T47D (cell line): Measurements from ENCODE around the gene TMEM135.
"Not testable (repeated sequence)": the region's sequence is repeated elsewhere in the genome, so short reads cannot be mapped to it uniquely, and the experiment has no call there.

Experiments used
- DNase-seq, 2 experiments: peaks; one replicate each; pipeline versions ENCODE4 v3.0.0 to v3.0.0-alpha.2; 2011 to 2012; ENCODE audit warnings: low read depth in 1 of 2, low spot score in 1 of 2
- JUND ChIP-seq: IDR thresholded peaks from 2 replicates; pipeline ENCODE4 v1.6.1; 2012; ENCODE audit warnings: low read depth
- in situ Hi-C: cut with HindIII; loops from 2 replicates; pipeline ENCODE4 v1.10.0; 2016; ENCODE audit warnings: low sequenced_read_pairs, low pct_unique_long_range_greater_than_20kb

TMEM135 gene

DNA sequence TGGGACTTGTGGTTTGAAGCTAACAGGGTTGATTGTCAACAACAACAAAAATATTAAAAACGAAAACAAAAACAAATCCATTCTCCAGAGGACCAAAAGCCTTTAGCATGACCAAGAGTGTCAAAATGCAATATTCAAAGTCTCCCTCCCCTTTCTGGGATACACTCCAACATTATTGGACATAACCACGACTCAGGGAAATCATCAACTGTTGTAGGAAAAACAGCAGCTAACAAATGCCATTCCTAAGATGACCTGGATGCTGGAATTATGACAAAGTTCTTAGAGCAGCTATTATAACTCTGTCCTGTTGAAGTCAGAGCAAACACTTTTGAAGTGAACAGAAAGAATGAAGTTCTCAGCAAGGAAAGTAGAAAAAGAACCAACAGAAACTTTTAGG is 143.0 kb downstream of the TMEM135 start:
- in situ Hi-C loops: no loop called here
- TF ChIP-seq JUND: no peak

DNA sequence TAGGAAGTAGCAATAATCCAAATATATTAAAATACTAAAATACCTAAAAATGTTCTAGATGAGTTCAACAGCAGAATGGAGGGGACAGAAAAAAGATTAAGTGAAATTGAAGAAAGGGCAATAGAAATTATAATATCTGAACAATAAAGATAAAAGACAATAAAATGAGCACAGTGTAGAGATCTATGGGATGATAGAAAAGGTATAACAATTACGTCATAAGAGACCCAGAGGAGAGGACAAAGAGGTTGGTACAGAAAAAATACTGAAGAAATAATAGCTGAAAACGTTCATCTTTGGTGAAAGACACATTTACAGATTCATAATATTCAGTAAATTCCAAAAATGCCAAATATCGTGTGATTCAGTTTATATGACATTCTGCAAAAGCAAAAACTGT is 143.4 kb downstream of the TMEM135 start:
- TF ChIP-seq JUND: no peak
- in situ Hi-C loops: no loop called here
- no peak for DNase-seq

More for the DNA sequence above, 143.0 kb downstream of the TMEM135 start:
- no peak for DNase-seq

DNA sequence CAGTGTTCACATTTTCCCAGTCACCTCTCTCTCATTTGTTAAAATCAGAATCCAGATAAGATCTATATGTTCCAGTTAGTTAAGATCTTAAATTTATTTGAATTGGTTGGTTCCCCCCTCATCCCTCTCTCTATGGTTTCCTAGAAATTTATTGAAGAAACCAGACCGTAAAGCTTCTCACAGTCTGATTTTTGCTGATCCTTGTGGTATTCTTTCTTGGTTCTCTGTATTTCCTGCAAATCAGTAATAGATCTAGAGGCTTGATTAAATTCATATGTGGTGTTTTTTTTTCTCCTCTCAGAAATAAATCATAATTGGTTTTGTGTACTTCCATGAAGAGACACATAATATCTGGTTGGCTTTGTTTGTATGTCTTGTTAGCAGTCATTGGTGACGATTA is 147.5 kb downstream of the TMEM135 start:
- DNase-seq: no peak
- no peak for TF ChIP-seq JUND
- in situ Hi-C loops: no loop called here

DNA sequence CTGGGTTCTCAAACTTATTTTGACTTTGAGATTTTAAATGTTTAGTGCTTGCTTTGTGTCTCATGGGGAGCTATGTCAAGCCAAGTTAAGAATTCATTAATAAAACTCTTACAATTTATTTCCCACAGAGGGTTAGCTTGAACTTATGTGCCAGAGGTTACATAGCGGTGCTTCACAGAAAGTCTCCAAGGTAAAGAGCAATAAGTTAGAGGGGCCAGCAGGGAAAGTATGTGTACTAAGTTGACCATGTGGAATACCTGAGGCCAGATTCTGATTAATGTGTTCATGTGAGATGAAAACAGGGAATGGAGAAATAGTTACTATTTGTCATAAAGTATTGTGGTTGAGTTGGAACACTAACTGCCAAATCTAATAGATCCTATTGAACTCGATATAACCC is 149.3 kb downstream of the TMEM135 start:
- TF ChIP-seq JUND: no peak
- no peak for DNase-seq
- in situ Hi-C loops: no loop called here

DNA sequence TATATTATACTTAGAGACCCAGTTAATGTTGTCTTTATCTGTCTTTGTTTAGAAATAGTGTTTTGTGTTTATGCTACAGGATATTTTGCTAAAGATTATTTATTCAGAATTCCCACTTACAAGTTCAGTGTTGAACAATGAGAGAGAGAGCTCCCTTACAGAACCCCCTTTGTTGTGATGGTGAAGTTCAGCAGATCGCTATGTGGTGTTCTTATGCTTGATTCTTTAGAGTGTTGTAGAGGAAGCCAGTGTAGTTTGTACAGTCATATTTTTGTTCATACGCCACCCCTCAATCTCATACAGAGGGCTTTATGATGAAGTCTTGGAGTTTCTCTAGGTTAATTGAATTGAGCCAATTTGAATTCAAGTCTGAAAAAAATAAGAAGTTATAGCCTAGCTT is 150.2 kb downstream of the TMEM135 start:
- TF ChIP-seq JUND: no peak
- in situ Hi-C loops: no loop called here
- DNase-seq: no peak

DNA sequence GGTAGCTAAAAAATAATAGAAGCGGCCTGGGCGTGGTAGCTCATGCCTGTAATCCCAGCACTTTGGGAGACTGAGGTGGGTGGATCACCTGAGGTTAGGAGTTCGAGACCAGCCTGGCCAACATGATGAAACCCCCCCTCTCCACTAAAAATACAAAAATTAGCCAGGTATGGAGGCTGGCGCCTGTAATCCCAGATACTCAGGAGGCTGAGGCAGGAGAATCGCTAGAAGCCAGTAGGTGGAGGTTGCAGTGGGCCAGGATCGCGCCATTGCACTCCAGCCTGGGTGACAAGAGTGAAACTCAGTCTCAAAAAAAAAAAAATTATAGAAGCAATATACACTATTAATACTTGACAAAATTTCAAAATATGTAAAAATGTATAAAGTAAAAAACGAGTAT is 150.7 kb downstream of the TMEM135 start:
- in situ Hi-C loops, DNase-seq: not testable (repeated sequence)

DNA sequence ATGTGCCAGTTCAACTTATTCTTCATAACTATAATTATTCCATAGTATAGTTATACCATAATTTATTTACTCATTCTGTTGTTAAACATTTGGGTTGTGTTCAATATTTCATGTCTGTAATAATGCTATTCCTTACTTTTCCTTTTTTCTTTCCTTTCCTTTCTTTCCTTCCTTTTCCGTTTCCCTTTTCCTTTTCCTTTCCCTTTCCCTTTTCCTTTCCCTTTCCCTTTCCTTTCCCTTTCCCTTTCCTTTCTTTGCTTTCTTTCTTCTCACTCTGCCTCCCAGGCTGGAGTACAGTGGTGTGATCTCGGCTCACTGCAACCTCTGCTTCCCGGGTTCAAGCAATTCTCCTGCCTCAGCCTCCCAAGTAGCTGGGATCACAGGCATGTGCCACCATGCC is 151.2 kb downstream of the TMEM135 start:
- in situ Hi-C loops, DNase-seq: not testable (repeated sequence)

DNA sequence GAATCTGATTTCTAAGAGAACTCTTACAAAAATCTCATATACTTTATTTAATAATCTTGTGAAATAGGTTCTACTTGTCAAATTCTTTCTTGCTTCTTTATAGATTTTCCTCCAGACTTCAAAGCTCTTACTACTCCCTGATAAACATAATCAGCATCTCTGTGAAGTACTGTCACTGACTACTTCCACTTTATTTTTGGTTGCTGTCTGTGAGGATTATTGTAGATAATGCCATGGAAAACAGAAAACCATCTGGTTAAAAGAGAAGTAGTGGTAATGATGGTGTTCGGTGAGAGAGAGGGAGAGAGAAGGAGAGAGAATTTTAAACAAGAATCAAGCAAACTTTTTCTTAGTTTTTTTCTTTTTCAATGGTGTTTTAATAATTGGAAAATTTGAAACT is 152.3 kb downstream of the TMEM135 start:
- no peak for DNase-seq
- in situ Hi-C loops: no loop called here
- TF ChIP-seq JUND: no peak

DNA sequence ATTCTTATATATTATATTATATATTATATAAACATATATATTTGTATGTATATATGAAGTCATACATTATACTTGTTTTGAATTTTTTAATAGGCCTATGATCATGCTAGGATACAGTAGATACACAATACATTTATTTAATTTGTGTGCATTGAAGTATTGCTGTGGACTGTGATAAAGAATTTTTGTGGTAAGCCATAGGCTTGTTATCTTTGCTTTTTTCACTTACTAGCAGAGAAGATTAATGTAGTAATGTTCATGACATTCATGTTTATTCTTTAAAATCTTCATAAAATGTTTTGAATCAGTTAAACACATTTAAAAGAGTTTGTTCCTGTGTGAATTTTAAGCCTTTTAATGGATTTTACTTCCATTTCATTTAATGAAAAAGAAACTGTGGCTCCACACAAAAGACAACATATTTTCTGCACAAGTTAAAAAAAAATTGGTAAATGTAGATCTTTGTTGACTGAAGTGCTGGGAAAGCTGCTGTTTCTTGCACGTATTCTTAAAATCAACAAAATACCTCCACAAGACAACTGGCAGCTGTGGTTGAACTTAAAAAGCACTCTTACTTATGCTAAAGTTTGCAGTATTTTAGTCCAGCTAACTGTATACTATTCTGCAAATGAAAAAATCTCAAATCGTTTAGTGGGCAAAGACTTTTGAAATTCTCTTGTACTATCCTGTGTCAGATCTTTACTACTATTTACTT is 156.2 kb downstream of the TMEM135 start:
- TF ChIP-seq JUND: no peak
- DNase-seq: peak in 1 of 2 experiments; percentile 4
- in situ Hi-C loops: no loop called here

DNA sequence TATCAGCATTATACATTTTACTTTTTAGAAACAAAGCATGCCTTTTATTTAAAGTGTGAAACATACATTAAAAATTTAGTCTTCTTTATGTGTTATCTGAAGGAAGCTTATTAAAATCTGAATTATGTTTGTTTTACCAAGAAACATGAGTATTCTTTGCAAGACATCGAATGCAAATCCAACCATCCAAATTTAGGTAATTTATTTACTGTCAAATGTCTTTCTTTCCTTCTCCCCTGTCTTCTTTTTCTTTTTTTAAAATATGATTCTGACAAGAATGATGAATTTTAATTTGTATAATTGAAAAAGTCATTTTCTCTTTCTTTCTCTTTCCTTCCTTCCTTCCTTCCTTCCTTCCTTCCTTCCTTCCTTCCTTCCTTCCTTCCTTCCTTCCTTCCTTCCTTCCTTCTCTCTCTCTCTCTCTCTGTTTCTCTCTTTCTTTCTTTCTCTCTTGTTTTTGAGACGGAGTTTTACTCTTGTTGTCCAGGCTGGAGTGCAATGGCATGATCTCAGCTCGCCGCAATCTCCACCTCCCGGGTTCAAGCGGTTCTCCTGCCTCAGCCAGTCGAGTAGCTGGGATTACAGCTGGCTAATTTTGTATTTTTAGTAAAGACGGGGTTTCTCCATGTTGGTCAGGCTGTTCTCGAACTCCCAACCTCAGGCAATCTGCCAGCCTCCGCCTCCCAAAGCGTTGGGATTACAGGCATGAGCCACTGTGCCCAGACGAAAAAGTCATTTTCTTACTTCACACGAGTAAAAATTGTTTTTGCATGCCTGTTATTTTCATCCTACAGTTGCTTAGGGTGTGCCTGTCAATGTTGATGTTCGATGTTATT is 157.5 kb downstream of the TMEM135 start:
- in situ Hi-C loops: no loop called here
- DNase-seq: no peak
- TF ChIP-seq JUND: no peak

DNA sequence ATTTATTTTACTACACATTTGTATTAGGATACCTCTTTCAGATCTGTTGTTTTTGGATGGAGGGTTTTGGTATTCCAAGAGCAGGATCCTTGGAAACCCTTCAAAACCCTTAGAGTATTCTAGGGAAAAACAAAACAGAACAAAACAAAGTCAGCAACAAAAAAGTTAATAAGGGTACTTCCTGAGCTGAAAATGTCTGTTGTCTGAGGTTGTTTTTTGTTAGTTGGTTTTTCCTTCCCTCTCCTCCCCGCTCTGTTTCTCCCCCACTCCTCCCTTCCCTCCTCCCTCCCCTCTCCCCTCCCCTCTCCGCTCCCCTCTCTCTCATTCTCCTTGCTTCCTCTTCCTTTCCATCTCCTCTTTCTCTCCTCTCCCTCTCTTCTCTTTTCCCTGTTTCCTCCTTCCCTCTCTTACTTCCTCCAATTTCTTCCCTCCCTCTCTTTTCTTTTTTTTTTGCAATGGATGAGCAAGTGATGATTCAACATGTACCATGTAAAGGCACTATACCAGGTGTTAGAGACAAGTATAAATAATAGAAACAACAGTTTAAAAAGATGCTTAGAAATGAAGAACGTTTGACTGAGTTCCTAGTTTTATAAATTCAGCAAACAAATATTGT is 160.6 kb downstream of the TMEM135 start:
- TF ChIP-seq JUND: no peak
- in situ Hi-C loops: no loop called here
- DNase-seq: no peak

DNA sequence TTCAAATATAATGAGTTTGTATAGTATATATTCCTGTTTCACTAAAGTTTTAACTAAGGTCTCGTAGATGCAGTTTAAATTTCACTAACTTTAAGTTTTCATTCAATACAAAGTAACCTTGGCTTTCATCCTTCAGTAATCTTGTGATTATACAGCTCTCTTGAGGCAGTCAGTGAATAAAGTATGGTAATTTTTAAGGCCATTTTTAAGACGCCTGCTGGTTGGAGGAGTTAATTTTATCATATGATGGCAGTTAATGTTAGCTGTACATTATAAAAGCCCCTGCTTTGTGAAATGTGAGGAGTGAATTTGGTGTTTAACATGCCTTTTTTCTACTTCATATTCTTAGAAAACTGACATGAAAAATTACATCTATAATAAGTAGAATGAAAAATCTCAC is 163.6 kb downstream of the TMEM135 start:
- TF ChIP-seq JUND: no peak

More for the DNA sequence above, 163.6 kb downstream of the TMEM135 start:
- no peak for DNase-seq
- in situ Hi-C loops: no loop called here
